GM13976 (cell line): ENCODE results near the gene KLHL14.

ENCODE experiments used
- DNase-seq: peaks from one replicate; pipeline ENCODE4 v3.0.0; 2012; ENCODE audit warnings: low spot score
- in situ Hi-C: fragments of 300-500 bp; cut with MboI; formaldehyde crosslinking; loops from one replicate; pipeline ENCODE4 v1.12.0; 2022; ENCODE audit warnings: low sequenced_read_pairs, mixed read lengths, inconsistent platforms; ENCODE audit not compliant: unreplicated experiment
- TF ChIP-seq, protein P1 (sequence below): IDR thresholded peaks from 2 replicates; pipeline ENCODE4 v1.5.1; 2012; ENCODE audit warnings: borderline replicate concordance, mild to moderate bottlenecking; ENCODE audit not compliant: insufficient read depth; ENCODE audit errors: extremely low read depth, missing control alignments, control extremely low read depth

The KLHL14 gene

DNA sequence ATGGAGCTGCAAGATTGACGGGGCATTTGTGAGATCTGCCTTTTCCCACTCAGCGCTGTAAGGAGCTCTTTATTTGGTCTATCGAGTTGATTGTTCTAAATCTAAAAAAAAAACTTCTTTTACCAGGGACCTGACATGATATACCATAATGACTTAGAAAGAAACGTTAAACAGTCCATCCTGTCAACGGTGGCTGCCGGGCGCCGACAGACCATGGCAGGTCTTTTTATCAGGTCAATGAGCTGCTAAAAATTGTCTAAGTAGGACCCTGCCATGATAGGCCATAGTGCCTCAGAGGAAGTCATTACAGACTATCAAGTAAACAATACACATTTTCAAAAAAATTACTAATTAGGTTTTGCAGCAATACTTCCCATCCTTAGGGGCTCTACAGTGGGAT, 87.9 kb downstream of the KLHL14 start:
- no peak for DNase-seq
- in situ Hi-C loops: no loop called here

DNA sequence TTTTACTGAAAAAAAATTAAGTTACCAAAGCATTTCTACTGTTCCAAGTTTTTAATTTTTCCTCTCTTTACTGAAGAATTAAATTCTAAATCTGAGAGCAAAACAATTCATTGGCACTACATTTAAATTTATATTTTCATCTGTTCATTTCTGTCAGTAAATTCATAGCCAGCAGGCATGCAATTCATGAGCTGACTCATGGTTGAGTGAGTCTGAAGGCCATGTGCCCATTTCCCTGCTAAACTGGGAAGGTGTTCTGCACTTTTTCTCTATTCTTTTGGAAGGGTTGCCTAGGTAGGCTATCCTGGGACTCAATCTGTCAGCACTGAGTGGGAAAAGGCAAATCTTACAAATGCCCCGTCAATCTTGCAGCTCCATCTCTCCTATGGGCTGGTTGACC, 88.7 kb downstream of the KLHL14 start:
- in situ Hi-C loops: no loop called here
- DNase-seq: no peak
- TF ChIP-seq, protein P1, sequence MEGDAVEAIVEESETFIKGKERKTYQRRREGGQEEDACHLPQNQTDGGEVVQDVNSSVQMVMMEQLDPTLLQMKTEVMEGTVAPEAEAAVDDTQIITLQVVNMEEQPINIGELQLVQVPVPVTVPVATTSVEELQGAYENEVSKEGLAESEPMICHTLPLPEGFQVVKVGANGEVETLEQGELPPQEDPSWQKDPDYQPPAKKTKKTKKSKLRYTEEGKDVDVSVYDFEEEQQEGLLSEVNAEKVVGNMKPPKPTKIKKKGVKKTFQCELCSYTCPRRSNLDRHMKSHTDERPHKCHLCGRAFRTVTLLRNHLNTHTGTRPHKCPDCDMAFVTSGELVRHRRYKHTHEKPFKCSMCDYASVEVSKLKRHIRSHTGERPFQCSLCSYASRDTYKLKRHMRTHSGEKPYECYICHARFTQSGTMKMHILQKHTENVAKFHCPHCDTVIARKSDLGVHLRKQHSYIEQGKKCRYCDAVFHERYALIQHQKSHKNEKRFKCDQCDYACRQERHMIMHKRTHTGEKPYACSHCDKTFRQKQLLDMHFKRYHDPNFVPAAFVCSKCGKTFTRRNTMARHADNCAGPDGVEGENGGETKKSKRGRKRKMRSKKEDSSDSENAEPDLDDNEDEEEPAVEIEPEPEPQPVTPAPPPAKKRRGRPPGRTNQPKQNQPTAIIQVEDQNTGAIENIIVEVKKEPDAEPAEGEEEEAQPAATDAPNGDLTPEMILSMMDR: no peak

More for the DNA sequence above, 87.9 kb downstream of the KLHL14 start:
- TF ChIP-seq, protein P1: no peak

DNA sequence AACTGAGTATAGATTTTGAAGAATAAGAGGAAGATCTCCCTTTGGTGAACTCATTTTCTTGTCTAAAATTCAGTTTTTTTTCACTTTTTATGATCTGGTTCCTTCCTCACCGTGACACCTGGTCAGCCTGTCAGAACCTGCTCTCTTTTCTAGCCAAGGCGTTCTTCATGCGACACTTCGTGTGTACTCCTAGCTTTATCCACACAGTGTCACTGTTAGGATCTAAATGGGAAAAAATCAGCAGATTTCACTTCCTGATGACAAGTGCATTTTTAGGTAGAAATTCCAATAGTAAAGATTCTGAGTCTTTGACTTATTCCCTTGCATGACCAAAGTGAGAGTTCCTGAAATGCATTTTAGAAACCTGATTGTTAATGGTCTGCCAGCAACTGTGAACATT, 89.8 kb downstream of the KLHL14 start:
- no peak for DNase-seq
- TF ChIP-seq, protein P1: no peak
- in situ Hi-C loops: no loop called here

DNA sequence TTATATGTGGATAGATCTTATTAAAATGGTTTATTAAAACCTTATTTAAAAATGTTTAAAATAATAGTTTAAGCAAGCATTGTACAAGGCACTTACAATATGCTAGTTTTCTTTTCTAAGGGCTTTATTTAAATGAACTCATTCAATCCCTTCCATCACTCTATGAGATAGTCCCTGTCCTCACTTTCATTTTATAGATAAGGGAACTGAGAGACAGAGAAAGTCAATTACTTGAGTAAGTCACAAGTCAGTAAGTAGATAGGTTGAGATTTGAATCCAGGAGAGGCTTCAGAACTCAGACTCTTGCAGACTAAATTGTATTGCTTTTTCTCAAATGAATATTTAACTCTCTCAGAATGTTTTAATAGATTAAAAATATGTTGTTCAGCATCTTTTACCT, 95.2 kb downstream of the KLHL14 start:
- TF ChIP-seq, protein P1: no peak
- in situ Hi-C loops: no loop called here

DNA sequence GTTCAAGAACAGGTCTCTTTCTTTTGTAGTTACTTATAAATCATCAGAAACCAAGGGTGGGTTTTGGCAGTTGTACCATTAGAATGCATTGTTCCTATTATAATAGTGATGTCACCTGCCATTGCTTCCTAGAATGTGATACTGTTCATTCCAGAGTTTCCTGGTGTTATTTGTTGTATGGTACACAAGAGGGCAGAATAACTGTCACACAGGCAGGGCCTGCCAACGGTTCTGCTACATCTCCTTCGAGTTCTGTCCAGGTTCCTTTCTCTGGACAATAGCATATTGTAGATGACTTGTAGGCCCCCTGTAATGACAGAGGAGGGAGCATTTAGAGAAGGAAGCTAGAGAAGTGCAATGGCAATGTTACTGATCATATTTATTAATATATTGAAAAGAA, 98.3 kb downstream of the KLHL14 start:
- TF ChIP-seq, protein P1: no peak
- DNase-seq: no peak
- in situ Hi-C loops: no loop called here

More for the DNA sequence above, 95.2 kb downstream of the KLHL14 start:
- DNase-seq: no peak

DNA sequence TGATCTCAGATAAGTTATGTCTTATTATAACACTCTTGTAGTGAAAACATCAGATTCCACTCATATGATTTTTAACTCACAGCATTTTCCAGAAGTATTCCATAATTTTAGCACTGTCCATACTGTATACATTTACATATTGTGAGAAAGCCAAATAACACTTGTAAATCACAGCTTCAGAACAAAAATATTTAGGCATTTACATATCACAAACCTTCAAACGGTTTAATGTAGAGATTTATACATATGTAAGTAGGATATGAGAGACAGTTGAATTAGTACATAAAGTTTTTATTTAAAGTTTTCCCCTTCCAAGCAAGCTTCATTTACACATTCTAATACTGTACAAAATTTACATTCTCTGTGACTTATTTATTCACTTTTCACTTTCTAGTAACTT, 100.4 kb downstream of the KLHL14 start:
- DNase-seq: no peak
- TF ChIP-seq, protein P1: no peak
- in situ Hi-C loops: no loop called here

DNA sequence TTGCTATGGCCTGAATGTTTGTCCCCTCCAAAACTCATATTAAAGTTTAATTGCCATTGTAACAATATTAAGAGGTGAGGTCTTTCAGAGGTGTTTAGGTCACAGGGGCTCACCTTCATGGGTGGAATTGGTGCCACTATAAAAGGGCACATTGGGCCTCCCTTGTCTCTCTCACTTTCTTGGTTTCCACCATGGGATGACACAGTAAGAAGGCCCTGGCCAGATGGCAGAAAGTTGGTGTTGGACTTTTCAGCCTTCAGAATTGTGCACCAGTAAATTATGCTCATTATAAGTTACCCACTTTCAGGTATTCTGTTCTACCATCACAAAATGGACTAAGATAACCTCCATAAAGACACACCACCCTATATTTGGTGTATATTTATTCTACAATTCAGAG, 102.1 kb downstream of the KLHL14 start:
- DNase-seq: no peak
- in situ Hi-C loops: no loop called here
- TF ChIP-seq, protein P1: no peak
